WERI-Rb-1 (cell line): Measurements from ENCODE around the gene TRPT1.
A peak's percentile ranks its signal among the peaks of the same experiment; 100 is the strongest.

Source experiments
- DNase-seq: peaks from one replicate; pipeline ENCODE4 v3.0.0-alpha.2; 2020
- H3K27ac ChIP-seq: fragments of 250-450 bp; sonication (Bioruptor Pico); 2 replicates; pipeline ENCODE4 v1.5.1; 2020; ENCODE audit warnings: mild to moderate bottlenecking, moderate library complexity
- H3K27me3 ChIP-seq: fragments of 250-450 bp; sonication (Bioruptor Pico); 2 replicates; pipeline ENCODE4 v1.5.1; 2021; ENCODE audit warnings: mild to moderate bottlenecking, low read depth, moderate library complexity; ENCODE audit not compliant: insufficient read depth, severe bottlenecking
- H3K36me3 ChIP-seq: fragments of 250-450 bp; sonication (Bioruptor Pico); 2 replicates; pipeline ENCODE4 v1.5.1; 2020; ENCODE audit warnings: mild to moderate bottlenecking, moderate library complexity
- H3K4me3 ChIP-seq: 2 replicates; pipeline ENCODE4 v1.5.1; 2011; ENCODE audit warnings: low read depth, mild to moderate bottlenecking, control low read depth, low read length
- H3K9me3 ChIP-seq: fragments of 250-450 bp; sonication (Bioruptor Pico); 2 replicates; pipeline ENCODE4 v1.5.1; 2021; ENCODE audit warnings: mild to moderate bottlenecking, moderate library complexity; ENCODE audit not compliant: severe bottlenecking
- CTCF ChIP-seq: IDR thresholded peaks from 2 replicates; pipeline ENCODE4 v1.5.1; 2011; ENCODE audit warnings: low read depth, mild to moderate bottlenecking, control low read depth, inconsistent platforms, low read length

Gene TRPT1, protein sequence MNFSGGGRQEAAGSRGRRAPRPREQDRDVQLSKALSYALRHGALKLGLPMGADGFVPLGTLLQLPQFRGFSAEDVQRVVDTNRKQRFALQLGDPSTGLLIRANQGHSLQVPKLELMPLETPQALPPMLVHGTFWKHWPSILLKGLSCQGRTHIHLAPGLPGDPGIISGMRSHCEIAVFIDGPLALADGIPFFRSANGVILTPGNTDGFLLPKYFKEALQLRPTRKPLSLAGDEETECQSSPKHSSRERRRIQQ

DNA sequence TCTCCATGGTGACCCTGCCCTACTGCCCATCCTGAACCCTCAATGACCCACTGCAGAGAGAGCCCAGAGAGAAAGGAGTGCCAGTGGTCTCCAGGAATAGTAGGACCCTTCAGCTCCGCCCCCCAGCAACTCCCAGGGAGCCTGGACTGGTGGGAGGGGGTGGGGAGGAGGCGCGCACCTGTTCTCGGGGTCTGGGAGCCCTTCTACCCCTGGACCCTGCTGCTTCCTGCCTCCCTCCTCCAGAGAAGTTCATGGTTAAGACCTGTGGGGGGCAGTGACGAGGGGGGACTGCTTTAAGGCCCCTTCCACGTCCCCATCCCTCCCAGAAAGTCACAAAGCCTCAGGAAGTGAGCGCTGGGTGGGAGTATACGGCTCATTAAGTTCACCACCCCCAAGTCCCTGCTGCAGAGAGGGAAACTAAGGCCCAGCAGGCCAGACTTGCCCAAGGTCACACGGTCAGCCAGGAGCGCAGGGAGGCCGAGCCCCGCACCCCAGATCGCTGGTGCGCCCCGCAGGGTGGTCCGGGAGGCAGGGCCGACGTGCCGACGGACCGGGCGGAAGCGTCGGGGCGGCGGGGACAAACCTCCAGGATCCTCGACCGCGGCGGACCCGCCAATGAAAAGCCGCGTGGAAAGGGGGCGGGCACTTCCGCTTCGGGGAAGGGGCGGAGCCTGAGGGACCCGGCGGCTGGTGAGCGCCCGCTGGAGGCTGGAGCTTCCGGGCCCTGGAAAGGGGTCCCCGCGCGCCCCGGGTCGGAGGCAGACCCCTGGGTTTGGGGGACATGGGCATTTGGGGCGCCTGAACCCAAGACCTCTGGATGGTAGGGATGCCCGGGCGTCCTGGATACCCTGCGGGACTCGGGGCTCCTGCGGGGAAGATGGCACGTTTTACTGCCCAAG lies at the start of gene TRPT1, which contains the start of gene NUDT22:
Gene TRPT1 (minus strand): TSS at position 579 of the 899 bp plus-strand sequence. CDS start 326 bp downstream, at position 253.
Gene NUDT22 (plus strand): TSS at position 667 of the 899 bp plus-strand sequence. CDS start 379 bp downstream, outside the sequence.
- no peaks in the 10 kb centered on the region for H3K27me3 ChIP-seq
- no peaks in the 10 kb centered on the region for H3K9me3 ChIP-seq
- peak within 1 kb of the TSS; percentile 75 for H3K27ac ChIP-seq
- peak; percentile 91 for DNase-seq
- peak within 1 kb of the TSS; percentile 70 for H3K4me3 ChIP-seq
- H3K36me3 ChIP-seq: no peaks in the 10 kb centered on the region; the same call in 1 of the 2 replicates
- 0 out of 2 replicates have a peak, but pooled peaks have one; percentile 24 for TF ChIP-seq CTCF

- TF ChIP-seq CTCF: no peak
- peaks cover 29% of the 10 kb centered on the region for H3K36me3 ChIP-seq
- no peaks in the 10 kb centered on the region for H3K27me3 ChIP-seq
- DNase-seq: peak; percentile 72
- H3K27ac ChIP-seq: peak overlapping the region; percentile 30
- H3K4me3 ChIP-seq: no peak overlapping the region
- no peaks in the 10 kb centered on the region for H3K9me3 ChIP-seq
Observed at GRCh38 chr11:64275031-64275800, 49.2 kb upstream of the TRPT1 start.

GRCh38 chr11:64269540-64270220 lies 43.7 kb upstream of the TRPT1 start:
- H3K4me3 ChIP-seq: peak overlapping the region; percentile 82
- TF ChIP-seq CTCF: no peak; the same call in 1 of the 2 replicates
- peak overlapping the region; percentile 79 for H3K27ac ChIP-seq

GRCh38 chr11:64268893-64269539 lies 43.0 kb upstream of the TRPT1 start:
- peak overlapping the region; percentile 72 for H3K27ac ChIP-seq
- H3K4me3 ChIP-seq: peak overlapping the region; percentile 82
- TF ChIP-seq CTCF: no peak
- H3K9me3 ChIP-seq: no peaks in the 10 kb centered on the region
- no peaks in the 10 kb centered on the region for H3K27me3 ChIP-seq
- peaks cover 33% of the 10 kb centered on the region for H3K36me3 ChIP-seq
- peak; percentile 55 for DNase-seq

More at GRCh38 chr11:64269540-64270220, 43.7 kb upstream of the TRPT1 start:
- no peaks in the 10 kb centered on the region for H3K27me3 ChIP-seq
- H3K36me3 ChIP-seq: peaks cover 26% of the 10 kb centered on the region
- H3K9me3 ChIP-seq: no peaks in the 10 kb centered on the region
- peak; percentile 98 for DNase-seq
